ENCODE measurements around the gene ABCG1. TPM values are rescaled to one million over a fixed set of nuclear protein-coding genes. Genes with fewer than 3 reads are reported as not detected.
A peak's percentile ranks its signal among the peaks of the same experiment; 100 is the strongest.

ABCG1 gene
- total and polyA plus RNA-seq, 2 of the 4 experiments (the other 2 are of a cell fraction): 0.19 to 0.36 TPM

GRCh38 chr21:42199868-42200463 is 19.0 kb upstream of the ABCG1 start:
- Histone ChIP-seq H3K23ac (ENCODE audit: low read depth, low read length) (peak overlapping the region; percentile 26; the same call in 1 of the 2 replicates), H3K4me3 (ENCODE audit: insufficient read depth, low read depth, low read length) (no peak overlapping the region), H3K79me1 (ENCODE audit: low read depth in 1 of 2, low read length in 2 of 2) (no peaks in the 10 kb centered on the region), H2BK20ac (ENCODE audit: low read depth, low read length) (peak overlapping the region; percentile 91), H3K9me1 (ENCODE audit: insufficient read depth, low read length) (peaks cover 2% of the 10 kb centered on the region; the same call in 1 of the 2 replicates), H3K4me2 (ENCODE audit: low read depth, low read length) (no peak overlapping the region; the same call in 1 of the 2 replicates), H3K9ac (ENCODE audit: low read depth, low read length) (no peak overlapping the region; the same call in 1 of the 2 replicates), H2BK120ac (ENCODE audit: low read depth, low read length) (peak overlapping the region; percentile 85), H3K14ac (replicated peaks; ENCODE audit: low read depth, low read length) (peak overlapping the region; percentile 33; the same call in 1 of the 2 replicates), H2AFZ (replicated peaks; ENCODE audit: low read length, poor library complexity) (no peak overlapping the region), H3K27me3 (ENCODE audit: control insufficient read depth, insufficient read depth, low read length) (peaks cover 10% of the 10 kb centered on the region; the same call in 1 of the 2 replicates), H2BK15ac (ENCODE audit: low read depth, low read length) (no peak overlapping the region), H4K20me1 (ENCODE audit: insufficient read depth, low read length) (no peaks in the 10 kb centered on the region), H3K4me1 (ENCODE audit: control insufficient read depth, insufficient read depth, low read length) (peaks cover 12% of the 10 kb centered on the region), H3K36me3 (ENCODE audit: control insufficient read depth, insufficient read depth, low read length) (no peaks in the 10 kb centered on the region), H4K8ac (ENCODE audit: low read depth in 2 of 2, low read length in 2 of 2) (peak overlapping the region; percentile 24 to 39; a peak in 2 of 4 replicates), H3K27ac (ENCODE audit: insufficient read depth, low read length) (peak overlapping the region; percentile 75; the same call in 1 of the 2 replicates), H2AK9ac (replicated peaks; ENCODE audit: low read depth, low read length, poor library complexity) (no peak overlapping the region), H3K4ac (ENCODE audit: low read depth, low read length) (peak overlapping the region; percentile 53), H3K9me3 (ENCODE audit: control insufficient read depth, insufficient read depth, low read length) (no peaks in the 10 kb centered on the region), H3K18ac (ENCODE audit: low read depth, low read length) (peak overlapping the region; percentile 69; the same call in 1 of the 2 replicates), H4K91ac (ENCODE audit: insufficient read depth, low read depth, low read length) (peak overlapping the region; percentile 67), H4K5ac (ENCODE audit: low read depth, low read length) (peak overlapping the region; percentile 78; the same call in 1 of the 2 replicates), H2AK5ac (ENCODE audit: low read depth, low read length) (peak overlapping the region; percentile 75; the same call in 1 of the 2 replicates), H2BK5ac (ENCODE audit: low read depth, low read length, poor library complexity, severe bottlenecking) (peak overlapping the region; percentile 10), H3K56ac (ENCODE audit: extremely low read depth, insufficient read depth, low read length) (no peak overlapping the region)
- dilution Hi-C loops (cut with HindIII; ENCODE audit: low sequenced_read_pairs, unreplicated experiment) (no loop called here), in situ Hi-C loops (cut with MboI; ENCODE audit: low sequenced_read_pairs) (no loop called here), intact Hi-C loops (cut with micrococcal nuclease) (no loop called here)
- WGBS, 2 experiments (ENCODE audit: extremely low coverage in 2 of 2, insufficient read length in 1 of 2): no CpG with 5 or more reads among the region's 8 CpGs
- peak; percentile 57 for ATAC-seq (ENCODE audit: low read depth)
- ChIA-PET CTCF (no interaction called here), POLR2A (ENCODE audit: unreplicated experiment) (no interaction called here)
- no TSS peak for BruUV-seq (replicated peaks)
- TF ChIP-seq NFE2L2 (IDR thresholded peaks at IDR 0.05; ENCODE audit: low read depth, low read length): no peak
- no peak for TF ChIP-seq BHLHE40 (IDR thresholded peaks at IDR 0.05; ENCODE audit: low read depth, low read length)
- TF ChIP-seq POLR2A (IDR thresholded peaks at IDR 0.05; ENCODE audit: low read depth, low read length): no peak
- TF ChIP-seq CTCF (conservative IDR thresholded peaks at IDR 0.05; ENCODE audit: low read depth, low read length): no peak
- peak; percentile 24 for DNase-seq
